Stimulated activated CD4-positive, alpha-beta T cell treated with anti-CD3 and anti-CD28 coated beads, Interleukin-15, amount 100 ng/mL, for 24 hours (primary cell): ENCODE data around the gene SMARCAD1.
"Not testable (repeated sequence)": the region's sequence is repeated elsewhere in the genome, so short reads cannot be mapped to it uniquely, and the experiment has no call there.

Experiments
- DNase-seq: peaks from one replicate; pipeline ENCODE4 v3.0.0-alpha.2; 2020

Gene SMARCAD1

DNA sequence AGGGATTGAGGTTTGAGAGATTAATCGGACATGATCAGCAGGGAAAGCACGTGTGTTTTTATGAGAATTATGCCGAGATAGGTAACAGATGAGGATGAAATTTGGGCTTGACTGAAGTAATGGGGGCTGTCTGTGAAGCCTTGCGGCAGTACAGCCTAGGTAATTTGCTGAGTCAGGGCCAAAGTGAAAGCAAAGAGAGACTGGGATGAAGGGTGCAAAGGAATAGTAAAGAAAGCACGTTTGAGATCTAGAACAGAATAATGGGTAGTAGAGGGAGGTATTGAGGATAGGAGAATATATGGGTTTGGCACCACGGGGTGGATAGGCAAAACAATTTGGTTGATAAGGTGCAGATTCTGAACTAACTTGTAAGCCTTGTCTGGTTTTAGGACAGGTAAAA is 87.8 kb downstream of the SMARCAD1 start:
- not testable (repeated sequence) for DNase-seq

DNA sequence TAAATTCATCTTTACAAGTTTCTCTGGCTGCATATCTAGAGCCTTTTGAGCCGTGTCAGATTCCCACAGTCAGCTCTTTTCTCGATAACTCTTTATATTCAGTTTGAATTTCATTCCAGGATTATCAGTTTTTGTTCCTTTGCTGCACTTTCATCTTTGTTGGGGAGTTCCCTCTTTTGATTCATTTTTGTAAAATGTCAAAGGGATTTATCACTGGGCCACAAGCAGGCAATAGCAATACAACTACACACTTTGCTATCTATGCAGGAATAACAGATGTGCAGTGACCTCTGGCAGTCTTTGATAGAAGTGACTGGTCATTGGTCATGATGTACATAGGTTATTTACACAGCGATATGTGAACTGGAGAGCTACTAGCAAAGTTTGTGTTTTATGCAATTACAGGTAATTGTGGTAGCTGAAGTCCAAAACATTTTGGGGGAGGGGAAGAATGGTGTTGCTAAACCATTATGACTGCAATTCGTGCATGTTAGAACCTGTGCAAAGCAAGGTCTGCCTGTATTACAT is 91.1 kb downstream of the SMARCAD1 start:
- no peak for DNase-seq

DNA sequence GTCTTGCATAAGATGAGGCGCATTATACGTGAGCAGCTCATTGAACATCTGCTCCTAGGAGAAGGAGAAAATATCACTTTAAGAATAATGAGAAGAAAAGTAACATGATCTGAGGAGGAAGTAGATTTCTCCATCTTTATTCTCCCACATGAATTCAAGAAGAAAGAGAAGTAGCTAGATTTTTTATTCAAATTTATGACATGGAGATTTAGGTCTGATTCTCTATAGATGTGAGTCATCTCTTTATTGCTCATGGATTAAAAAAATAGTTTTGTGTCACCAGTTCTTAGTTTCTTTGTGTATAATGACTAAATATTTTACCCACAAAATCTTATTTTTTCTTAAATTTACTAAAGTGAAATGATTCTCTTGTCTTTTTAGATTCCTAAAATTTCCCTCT is 94.5 kb downstream of the SMARCAD1 start:
- no peak for DNase-seq

DNA sequence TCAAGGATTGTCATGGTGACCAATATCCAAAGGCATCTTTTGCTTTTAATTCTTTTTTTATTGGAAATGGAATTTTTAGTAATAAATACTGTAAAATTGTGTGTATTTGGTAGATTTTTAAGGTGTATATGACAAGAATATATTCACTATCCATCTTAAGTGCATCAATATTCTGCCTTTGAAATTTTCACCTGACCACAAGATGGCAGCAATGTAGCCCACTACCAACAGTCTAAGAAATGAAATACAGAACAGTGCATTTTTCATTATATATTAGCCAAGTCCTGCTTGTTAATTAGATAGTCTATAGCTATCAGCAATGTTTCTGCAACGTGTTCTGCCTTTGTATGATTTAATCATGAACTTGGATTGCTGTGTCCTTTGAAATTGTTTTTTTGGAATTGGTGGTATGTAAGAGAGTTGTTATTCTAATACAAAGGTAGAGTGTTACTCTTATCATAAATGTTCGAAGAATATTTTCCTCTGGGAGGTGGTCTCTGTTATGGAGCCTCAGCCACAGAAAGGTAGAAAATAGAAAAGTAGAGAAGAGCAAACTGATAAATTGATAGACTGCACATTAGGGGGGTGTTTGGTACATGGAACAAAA is 96.8 kb downstream of the SMARCAD1 start:
- DNase-seq = no peak

DNA sequence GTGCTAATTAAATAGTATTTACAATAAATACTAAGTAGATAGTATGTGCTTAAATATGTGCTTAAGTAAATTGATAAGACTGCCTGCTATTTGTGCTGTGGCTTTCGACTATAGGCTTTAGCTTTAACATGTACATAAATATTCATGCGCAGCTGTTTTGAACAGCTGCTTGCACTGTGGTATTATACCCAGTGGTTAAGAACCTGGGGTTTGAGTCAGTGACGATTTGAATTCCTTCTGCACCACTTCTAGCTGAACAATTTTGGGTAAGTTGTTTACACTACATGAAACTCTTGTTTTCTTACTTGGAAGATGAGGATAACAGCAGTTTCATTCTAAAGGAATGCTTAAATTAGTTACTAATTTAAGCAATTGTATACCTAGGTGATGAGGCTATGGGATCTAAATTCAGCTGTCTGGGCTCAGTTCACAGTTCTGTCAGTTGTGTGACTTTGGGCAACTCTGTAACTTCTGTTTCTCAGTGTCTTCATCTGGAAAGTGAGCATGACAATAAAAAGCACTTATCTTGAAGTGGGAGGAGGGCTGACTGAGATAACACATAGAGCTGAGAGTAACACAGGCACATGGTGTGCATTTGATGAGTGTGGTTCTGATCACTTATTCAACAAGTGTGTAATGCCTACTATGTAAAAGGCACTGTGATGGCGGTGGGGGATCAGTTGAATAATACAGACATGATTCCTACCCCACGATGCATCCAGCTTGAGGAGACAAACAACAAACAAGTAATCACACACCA is 98.0 kb downstream of the SMARCAD1 start:
- no peak for DNase-seq

DNA sequence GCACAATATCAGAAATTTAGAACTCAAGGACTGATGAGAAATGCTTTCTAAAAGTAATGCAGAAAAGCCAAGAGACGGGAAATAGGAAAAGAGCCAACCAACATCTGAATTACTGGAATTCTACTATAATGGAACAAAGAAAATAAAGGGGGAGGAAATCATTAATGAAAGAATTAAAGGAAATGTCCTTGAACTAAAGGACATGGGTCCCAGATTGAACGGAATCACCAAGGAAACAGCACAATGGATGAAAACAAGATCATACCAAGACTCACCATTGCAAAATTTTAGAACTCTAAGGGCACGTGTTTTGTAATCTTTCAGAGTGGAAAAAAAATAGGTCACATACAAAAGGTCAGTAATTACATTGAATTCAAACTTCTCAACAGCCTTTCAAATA is 99.0 kb downstream of the SMARCAD1 start:
- DNase-seq = no peak

DNA sequence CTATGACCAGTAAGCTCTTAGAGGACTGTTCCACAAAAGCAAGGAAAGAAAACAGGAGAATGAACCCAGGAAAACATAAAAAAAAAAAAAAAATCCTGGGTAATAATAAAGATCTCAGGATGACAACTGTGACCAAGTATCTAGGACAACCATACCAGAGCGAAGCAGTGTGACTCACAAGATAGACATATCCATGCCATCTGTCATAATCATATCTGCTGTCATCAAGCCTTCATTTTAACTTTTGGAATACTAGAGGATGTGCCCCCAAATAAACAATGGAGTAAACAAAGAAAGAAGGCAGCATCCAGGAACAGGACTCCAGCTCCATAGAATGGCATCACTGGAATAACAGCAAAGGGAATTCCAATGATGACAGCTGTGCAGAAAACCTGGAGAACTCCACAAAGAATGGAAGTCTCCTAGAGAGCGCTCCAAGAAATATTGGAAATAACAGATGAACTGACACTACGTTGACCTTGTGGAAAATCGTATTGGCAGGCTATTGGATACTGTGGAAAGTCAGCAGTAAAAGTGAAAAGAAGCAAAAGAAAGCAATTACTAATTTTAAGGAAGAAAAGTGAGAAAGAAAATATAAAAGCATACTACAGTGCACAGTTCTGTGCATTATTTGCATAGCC is 99.7 kb downstream of the SMARCAD1 start:
- DNase-seq = no peak

DNA sequence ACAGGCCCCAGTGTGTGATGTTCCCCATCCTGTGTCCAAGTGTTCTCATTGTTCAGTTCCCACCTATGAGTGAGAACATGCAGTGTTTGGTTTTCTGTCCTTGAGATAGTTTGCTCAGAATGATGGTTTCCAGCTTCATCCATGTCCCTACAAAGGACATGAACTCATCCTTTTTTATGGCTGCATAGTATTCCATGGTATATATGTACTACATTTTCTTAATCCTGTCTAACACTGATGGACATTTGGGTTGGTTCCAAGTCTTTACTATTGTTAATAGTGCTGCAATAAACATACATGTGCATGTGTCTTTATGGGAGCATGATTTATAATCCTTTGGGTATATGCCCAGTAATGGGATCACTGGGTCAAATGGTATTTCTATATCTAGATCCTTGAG is 112.3 kb downstream of the SMARCAD1 start:
- DNase-seq = not testable (repeated sequence)

DNA sequence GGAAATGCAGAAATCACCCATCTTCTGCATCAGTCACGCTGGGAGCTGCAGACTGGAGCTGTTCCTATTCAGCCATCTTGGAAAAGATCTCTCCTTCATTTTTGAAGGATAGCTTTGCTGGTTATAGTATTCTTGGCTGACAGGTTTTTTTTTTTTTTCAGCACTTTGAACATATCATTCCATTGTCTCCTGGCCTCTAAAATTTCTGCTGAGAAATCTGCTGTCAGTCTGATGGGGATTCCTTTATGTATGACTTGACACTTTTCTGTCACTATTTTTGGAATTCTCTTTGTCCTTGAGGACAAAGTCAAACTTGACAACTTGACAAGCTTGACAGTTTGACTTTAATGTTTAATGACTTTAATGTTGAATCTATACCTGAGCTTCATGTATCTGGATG is 118.2 kb downstream of the SMARCAD1 start:
- no peak for DNase-seq

DNA sequence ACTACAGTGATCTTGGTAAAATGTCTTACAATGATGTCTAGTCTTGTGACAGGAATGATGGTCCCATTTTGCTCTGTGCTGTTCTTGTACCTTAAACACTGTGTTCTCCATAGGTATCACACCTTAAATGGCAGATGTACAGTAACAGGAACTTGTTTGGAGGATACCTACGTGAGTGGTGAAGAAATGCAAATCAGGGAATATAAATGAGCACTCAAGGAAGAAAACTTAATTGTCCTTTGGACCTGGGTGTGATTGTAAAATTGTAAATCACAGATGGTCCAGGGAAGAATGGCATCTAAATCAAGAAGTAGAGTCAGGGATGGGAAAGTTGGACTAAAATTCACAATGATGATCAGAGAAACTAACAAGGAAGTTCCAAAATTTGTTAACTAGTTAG is 122.3 kb downstream of the SMARCAD1 start:
- no peak for DNase-seq

DNA sequence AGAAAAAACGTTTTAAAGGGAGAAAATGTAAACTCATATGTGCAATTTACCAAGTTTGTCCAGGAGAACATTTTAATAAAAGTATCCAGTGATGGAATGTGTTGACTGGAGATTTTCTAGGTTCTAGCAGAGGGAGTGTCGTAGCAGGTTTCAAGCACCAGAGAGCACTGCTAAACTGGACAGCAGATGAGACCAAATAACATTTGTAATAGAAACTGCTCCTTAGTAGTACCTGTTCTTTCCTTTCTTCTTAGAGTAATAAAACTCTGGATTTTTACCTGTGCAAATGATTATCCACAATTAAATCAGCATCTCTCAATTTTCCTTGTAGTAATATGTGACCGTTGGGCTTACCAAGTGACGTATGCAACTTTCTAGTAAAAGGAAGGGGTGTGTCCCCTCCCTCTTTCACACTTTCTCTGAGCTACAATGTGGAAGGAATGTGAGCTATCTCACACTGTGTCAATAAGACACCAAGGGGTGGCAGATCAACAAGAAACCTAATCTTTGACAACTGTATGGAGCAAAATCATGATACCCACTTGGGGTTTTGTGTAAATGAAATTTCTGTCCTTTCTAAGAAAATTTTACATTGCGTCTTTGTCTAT is 125.4 kb downstream of the SMARCAD1 start:
- no peak for DNase-seq

DNA sequence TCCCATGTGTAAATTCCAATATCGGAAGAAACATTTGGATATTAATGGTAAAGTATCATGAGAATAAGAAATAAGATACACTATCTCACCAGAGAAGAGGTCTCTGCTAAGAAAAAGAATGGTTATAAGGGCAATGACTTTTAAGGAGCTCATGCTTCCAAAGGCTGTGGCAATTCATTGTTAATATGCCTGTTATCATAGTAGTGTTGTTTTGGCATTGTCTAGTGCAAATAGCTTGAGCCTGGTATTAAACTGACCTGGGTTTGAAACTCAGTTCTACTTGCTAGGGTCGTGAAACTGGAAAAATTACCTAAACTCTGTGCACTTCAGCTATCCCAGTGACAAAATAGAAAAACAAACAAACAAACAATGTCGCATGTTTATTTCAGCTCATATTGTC is 126.2 kb downstream of the SMARCAD1 start:
- no peak for DNase-seq

DNA sequence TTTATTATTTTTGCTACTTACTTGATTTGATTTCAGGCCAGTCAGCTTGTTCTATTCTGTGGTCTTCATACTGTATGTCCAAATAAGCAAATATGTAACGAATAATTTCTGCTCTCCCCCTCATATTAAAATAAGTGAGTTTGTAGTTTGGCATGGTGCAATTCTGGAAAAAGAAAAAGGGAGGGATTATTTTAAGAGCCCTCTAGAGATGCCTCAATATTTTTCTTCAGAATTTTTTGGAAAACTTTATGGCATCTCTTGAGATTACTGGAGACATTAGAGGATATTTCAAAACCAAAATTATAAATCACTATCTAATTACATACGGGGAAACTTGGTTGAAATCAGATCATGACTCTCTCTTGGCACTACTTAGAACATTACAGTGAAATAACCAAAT is 126.8 kb downstream of the SMARCAD1 start:
- DNase-seq = no peak

DNA sequence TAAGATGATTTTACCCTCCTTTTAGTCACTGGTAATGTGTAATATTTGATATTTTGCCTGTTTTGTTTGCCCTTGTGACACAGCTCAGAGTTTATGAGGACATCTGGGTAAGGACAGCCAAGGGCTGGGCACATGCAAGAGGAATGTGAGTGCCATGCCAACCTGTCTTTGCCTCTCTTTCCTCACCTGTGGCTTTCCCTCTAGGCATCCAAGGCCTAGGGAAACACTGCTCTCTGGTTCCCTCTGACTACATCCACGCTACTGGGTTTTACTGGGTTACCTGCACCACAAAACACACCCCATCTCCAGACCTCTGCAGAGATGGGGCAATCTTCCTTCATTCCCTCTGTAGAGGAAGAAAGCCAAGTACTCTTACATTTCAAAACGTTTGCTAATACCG is 127.3 kb downstream of the SMARCAD1 start:
- no peak for DNase-seq

DNA sequence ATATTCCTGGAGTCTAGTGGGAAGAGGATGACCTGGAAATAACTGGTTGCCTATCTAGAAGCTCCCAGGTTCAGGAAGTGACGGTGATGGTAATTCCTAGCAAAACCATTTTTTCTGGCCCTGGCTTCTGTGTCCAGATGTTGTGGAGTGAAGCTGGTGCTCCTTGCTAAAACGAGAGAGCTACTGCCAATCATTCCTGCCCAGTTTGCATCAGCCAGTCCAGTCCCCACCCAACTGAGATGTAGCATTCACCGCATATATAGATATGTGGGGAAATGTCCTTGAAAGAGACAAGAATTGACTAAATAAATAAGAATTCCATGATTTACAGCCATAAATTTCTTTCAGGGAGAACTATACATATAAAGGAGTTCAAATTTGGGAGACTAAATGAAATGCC is 128.6 kb downstream of the SMARCAD1 start:
- no peak for DNase-seq

DNA sequence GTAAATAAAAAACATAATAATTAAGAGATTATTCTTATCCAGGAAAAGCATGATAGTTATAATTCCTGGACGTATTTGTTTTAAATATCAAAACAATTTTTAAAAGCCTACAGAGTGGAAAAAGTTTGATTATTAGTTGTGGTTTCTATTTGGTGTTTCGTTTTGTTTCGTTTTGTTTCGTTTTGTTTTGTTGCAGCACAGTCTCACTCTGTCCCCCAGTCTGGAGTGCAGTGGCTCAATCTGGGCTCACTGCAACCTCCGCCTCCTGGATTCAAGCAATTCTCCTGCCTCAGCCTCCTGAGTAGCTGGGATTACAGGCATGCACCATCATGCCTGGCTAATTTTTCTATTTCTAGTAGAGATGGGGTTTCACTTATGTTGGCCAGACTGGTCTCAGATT is 129.1 kb downstream of the SMARCAD1 start:
- not testable (repeated sequence) for DNase-seq

DNA sequence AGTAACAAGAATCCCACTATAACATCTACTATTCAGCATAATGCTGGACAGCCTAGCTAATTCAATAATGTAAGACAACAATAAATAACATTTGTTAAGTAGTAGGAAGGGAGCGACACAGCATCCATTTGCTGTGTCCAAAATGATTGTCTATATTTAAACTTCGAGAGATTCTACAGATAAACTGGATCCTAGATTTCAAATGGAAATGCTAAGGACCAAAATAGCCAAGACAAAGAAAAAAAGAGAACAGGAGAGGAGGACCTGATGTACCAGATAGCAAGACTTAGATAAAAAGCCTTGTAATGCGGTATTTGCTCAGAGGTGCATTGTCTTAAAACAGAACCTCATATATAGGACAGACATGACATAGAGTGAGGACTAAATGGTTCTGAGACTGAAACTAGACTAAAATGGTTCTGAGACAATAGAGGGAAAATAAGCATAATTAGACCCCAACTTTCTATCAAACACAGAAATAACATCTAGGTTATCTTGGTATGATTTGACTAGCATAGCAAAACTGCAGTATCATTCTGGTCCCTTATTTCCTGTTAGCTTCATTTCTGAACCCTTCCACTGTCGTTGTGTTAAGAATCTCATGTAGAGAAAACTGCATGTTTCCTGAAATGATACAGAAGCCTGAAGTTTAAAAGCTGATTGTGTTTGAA is 131.2 kb downstream of the SMARCAD1 start:
- no peak for DNase-seq

DNA sequence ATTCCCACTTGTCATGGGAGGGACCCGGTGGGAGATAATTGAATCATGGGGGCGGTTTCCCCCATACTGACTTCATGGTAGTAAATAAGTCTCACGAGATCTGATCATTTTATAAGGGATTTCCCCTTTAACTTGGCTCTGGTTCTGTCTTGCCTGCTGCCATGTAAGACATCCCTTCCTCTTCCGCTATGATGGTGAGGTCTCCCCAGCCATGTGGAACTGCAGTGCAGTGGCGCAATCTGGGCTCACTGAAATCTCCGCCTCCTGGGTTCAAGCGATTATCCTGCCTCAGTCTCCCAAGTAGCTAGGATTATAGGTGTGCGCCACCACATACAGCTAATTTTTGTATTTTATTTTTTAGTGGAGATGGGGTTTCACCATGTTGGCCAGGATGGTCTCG is 132.1 kb downstream of the SMARCAD1 start:
- peak; percentile 27 for DNase-seq
